Stomach smooth muscle (tissue), 2 donors: ENCODE measurements around the gene SMAD3.

Experiments used
- H3K27ac ChIP-seq: one replicate; pipeline ENCODE4 v1.7.0; 2013; ENCODE audit warnings: mild to moderate bottlenecking, low read length, inconsistent platforms
- H3K27me3 ChIP-seq, 2 donors: one replicate each; pipeline ENCODE4 v1.7.0; 2013; ENCODE audit warnings: low read length in 2 of 2; ENCODE audit not compliant: insufficient read depth in 2 of 2, control insufficient read depth in 1 of 2
- H3K36me3 ChIP-seq, 2 donors: one replicate each; pipeline ENCODE4 v1.7.0; 2013; ENCODE audit warnings: low read length in 2 of 2; ENCODE audit not compliant: control insufficient read depth in 2 of 2, insufficient read depth in 2 of 2
- H3K4me1 ChIP-seq: one replicate; pipeline ENCODE4 v1.7.0; 2013; ENCODE audit warnings: low read length; ENCODE audit not compliant: control insufficient read depth, insufficient read depth
- H3K4me3 ChIP-seq, 2 donors: one replicate each; pipeline ENCODE4 v1.7.0; 2013; ENCODE audit warnings: low read length in 2 of 2
- H3K9ac ChIP-seq, 2 donors: one replicate each; pipeline ENCODE4 v1.7.0; 2013; ENCODE audit warnings: low read length in 2 of 2, mild to moderate bottlenecking in 1 of 2
- H3K9me3 ChIP-seq, 2 donors: one replicate each; pipeline ENCODE4 v1.7.0; 2013; ENCODE audit warnings: low read length in 2 of 2; ENCODE audit not compliant: control insufficient read depth in 2 of 2
- donor health status: healthy.
- donor health status: Pancreatic carcinoma.

The SMAD3 gene

GRCh38 chr15:67134067-67134838 is 68.9 kb downstream of the SMAD3 start:
- Histone ChIP-seq H3K4me3 (peak overlapping the region in 1 of 2 donors; percentile 40), H3K9me3 (no peaks in the 10 kb centered on the region), H3K27ac (peak overlapping the region; percentile 62), H3K27me3 (no peaks in the 10 kb centered on the region), H3K9ac (no peak overlapping the region), H3K4me1 (peaks cover 60% of the 10 kb centered on the region), H3K36me3 (peaks cover 0 to 2% of the 10 kb centered on the region in 2 donors)

DNA sequence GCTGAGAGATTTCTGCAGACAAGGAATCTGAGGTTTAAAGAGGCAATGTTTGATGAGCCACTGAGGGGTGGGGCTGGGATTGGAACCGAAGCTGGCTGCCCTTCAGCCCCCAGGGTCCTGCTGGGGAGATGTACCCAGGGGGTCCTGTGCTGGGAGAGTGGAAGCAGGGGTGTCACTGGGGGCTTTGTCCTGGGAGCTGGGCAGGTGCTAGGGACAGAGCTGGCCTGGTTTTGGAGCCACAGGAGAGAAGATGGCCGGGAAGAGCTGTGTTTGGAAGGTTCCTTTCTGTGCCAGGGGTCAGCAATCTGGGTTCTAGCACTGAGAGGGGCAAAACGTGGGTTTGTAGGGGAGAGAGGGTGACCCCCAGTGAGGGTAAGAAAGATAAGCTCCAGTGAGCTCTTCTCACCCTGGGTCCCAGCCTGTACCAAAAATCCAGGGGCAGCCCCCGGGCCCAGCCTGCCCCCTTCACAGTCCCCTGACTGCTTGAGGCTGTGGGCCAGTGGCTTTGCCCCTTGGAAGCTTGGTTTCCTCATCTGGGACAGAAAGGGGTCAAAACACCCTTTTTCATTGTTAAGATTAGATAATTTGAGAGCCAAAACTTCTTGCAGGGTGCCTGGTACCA is 69.6 kb downstream of the SMAD3 start:
- Histone ChIP-seq H3K27ac (peak overlapping the region; percentile 62), H3K36me3 (no peaks in the 10 kb centered on the region), H3K27me3 (no peaks in the 10 kb centered on the region), H3K4me3 (peak overlapping the region in 1 of 2 donors; percentile 22), H3K9ac (no peak overlapping the region), H3K9me3 (no peaks in the 10 kb centered on the region), H3K4me1 (peaks cover 63% of the 10 kb centered on the region)

DNA sequence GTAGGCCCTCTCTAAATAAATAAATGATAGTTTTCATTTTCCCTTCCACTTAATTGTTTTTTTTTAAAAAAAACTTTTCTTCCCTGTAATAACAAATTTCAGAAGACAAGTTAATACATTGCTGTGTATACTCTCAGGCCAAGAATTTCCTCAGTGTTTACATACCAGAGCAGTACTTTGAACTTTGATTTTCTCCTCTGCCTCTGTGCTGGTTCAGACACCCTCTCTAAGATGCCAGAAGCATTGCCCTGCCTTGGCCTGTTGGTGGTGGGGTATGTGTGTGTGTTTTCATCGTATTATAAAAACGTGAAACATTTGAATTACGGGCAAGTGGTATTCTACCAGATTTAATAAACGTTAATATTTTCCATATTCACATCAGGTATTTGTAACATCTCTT is 70.1 kb downstream of the SMAD3 start:
- H3K4me1 ChIP-seq, result peaks cover 65% of the 10 kb centered on the region

DNA sequence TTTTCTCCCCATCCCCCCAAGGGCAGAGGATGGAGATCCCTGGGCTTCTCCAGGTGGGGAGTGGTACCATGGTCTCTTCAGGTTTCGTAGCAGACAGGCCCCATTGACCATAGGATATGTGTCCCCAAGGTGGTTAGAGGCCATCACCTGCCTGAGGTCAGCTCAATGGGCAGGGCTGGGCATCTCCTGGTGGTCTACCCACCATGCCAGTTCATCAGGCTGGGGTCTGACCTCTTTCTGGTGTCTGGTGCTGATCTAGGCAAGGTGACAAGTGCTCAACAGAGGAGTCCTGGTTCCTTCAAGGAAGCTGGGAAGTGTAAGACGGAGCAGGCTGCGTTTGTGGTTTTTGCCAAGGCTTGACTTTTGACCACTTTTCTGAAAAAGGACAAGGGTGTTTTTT is 71.4 kb downstream of the SMAD3 start:
- Histone ChIP-seq H3K27me3 (no peaks in the 10 kb centered on the region), H3K9ac (no peak overlapping the region), H3K4me3 (no peak overlapping the region), H3K36me3 (no peaks in the 10 kb centered on the region), H3K27ac (no peak overlapping the region), H3K9me3 (no peaks in the 10 kb centered on the region), H3K4me1 (peaks cover 65% of the 10 kb centered on the region)

More for the DNA sequence above, 70.1 kb downstream of the SMAD3 start:
- no peaks in the 10 kb centered on the region for H3K9me3 ChIP-seq
- H3K27ac ChIP-seq, result no peak overlapping the region
- peak overlapping the region in 1 of 2 donors; percentile 22 for H3K4me3 ChIP-seq
- H3K27me3 ChIP-seq, result no peaks in the 10 kb centered on the region
- H3K9ac ChIP-seq, result no peak overlapping the region
- no peaks in the 10 kb centered on the region for H3K36me3 ChIP-seq

- Histone ChIP-seq H3K4me1 (peaks cover 67% of the 10 kb centered on the region), H3K4me3 (no peak overlapping the region), H3K9me3 (no peaks in the 10 kb centered on the region), H3K36me3 (no peaks in the 10 kb centered on the region), H3K27me3 (no peaks in the 10 kb centered on the region), H3K9ac (no peak overlapping the region), H3K27ac (no peak overlapping the region)
Measured at GRCh38 chr15:67137319-67137718, 71.9 kb downstream of the SMAD3 start.

- peaks cover 68% of the 10 kb centered on the region for H3K4me1 ChIP-seq
Measured at GRCh38 chr15:67137951-67138848, 72.8 kb downstream of the SMAD3 start.

DNA sequence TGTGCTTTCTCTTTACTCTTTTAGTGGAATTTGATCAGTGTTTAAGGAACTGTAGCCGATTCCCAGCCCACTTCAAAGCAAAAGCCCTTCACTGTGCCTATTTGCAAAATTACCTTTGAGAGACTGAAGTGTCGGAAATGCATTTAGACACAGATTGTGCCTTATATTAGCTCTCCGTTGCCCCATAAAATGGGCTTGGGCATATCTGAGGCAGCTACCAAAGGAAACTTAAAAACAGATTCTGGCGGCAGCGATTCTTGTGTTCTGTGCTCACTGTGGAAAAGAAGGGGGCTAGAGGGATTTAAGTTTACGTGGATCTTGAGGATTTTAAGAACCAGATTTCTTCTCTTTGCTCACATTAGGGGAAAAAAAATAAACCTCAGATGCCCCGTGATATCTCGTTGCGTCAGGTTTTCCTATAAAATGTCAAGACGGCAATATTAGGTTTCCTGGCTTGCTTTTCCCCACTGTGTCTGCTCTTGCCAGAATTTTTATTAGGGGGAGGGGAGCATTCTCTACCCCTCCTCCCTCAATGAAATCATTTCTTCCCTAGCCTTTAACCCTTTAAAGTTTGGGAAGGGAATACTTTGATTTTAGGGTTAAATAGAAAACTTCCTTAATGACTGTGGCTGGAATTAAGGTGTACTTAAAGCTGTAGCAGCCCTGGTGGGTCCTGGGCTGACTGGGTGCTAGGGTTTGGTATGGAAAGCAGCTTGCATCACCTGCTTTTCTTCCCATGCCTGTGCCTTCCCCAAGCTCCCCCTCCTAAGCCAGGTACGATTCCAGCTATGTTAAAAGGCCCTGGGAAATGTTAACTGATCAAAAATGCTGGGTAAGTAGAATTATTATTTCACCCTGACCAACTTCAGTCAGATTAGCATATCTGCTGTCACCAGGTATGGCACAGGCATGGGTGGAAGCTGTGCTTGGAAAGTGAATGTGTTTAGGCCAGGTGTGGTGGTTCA is 73.8 kb downstream of the SMAD3 start:
- Histone ChIP-seq H3K4me1 (peaks cover 64% of the 10 kb centered on the region), H3K27ac (no peak overlapping the region)

More at GRCh38 chr15:67137951-67138848, 72.8 kb downstream of the SMAD3 start:
- Histone ChIP-seq H3K4me3 (peak overlapping the region in 1 of 2 donors; percentile 40), H3K27ac (peak overlapping the region; percentile 37), H3K27me3 (no peaks in the 10 kb centered on the region), H3K9me3 (no peaks in the 10 kb centered on the region), H3K36me3 (no peaks in the 10 kb centered on the region), H3K9ac (peak overlapping the region in 1 of 2 donors; percentile 23)

DNA sequence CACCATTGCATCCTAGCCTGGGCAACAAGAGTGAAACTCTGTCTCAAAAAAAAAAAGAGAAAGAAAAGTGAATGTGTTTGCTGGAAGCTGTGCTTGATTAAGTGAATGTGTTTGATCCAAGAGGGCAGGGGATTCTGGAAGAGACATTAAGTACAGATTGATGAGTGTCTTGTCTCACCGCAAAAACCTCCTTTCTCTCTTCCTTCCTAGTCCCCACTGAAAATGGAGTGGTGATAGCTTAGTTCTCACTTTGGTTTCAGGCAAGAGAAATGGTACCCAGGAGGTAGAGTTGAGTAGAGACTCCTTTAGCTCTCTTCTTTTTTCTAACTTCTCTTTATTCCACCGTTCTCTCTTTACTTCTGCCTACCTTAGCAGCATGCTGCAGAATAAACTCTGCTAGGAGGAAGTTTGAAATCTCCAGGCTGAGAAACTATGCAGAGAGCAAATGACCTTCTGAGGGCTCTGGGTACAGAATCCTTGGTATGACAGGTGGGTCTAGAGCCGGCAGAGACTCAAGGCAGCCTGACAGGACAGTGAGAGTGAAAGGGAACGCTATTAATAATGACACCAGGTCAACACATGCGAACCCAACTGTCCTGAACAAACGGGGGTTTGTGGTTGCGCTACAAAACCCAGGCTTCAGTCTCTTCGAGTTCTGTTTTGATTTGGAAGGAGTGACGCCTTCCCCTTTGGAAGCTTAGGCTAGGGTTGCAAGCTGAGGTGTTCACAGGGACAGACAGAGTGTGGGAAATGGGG is 74.9 kb downstream of the SMAD3 start:
- no peak overlapping the region for H3K9ac ChIP-seq
- H3K9me3 ChIP-seq, result no peaks in the 10 kb centered on the region
- H3K27ac ChIP-seq, result no peak overlapping the region
- peaks cover 53% of the 10 kb centered on the region for H3K4me1 ChIP-seq
- H3K4me3 ChIP-seq, result no peak overlapping the region
- no peaks in the 10 kb centered on the region for H3K36me3 ChIP-seq
- H3K27me3 ChIP-seq, result no peaks in the 10 kb centered on the region

More for the DNA sequence above, 73.8 kb downstream of the SMAD3 start:
- H3K4me3 ChIP-seq, result peak overlapping the region in 1 of 2 donors; percentile 40
- H3K36me3 ChIP-seq, result no peaks in the 10 kb centered on the region
- H3K9me3 ChIP-seq, result no peaks in the 10 kb centered on the region
- H3K9ac ChIP-seq, result no peak overlapping the region
- H3K27me3 ChIP-seq, result no peaks in the 10 kb centered on the region

GRCh38 chr15:67142092-67142766 is 76.8 kb downstream of the SMAD3 start:
- Histone ChIP-seq H3K9me3 (no peaks in the 10 kb centered on the region), H3K27me3 (no peaks in the 10 kb centered on the region), H3K4me1 (peaks cover 63% of the 10 kb centered on the region), H3K9ac (no peak overlapping the region), H3K27ac (no peak overlapping the region), H3K4me3 (no peak overlapping the region), H3K36me3 (no peaks in the 10 kb centered on the region)
